Natural killer cell (primary cell): Measurements from ENCODE around the gene TMEM129. TPM values are rescaled to one million over a fixed set of nuclear protein-coding genes. Genes with fewer than 3 reads are reported as not detected.

Source experiments
- ATAC-seq, 3 donors: fragments of 150-1000 bp in 2 of 3; fragments of 200-7000 bp in 1 of 3; cut with Tn5 transposase; 1 replicate in 1 of 3; 2 replicates in 2 of 3; pipeline ENCODE4 v1.10.0; 2021; ENCODE audit warnings: mild to moderate bottlenecking in 2 of 3, moderate library complexity in 2 of 3
- DNase-seq, 2 donors: peaks; one replicate each; pipeline versions ENCODE4 v3.0.0 to v3.0.0-alpha.2; 2013 to 2021; ENCODE audit warnings: mixed read lengths in 1 of 2
- H3K27ac ChIP-seq: one replicate; pipeline ENCODE4 v1.5.1; 2013; ENCODE audit warnings: mild to moderate bottlenecking, low read length
- H3K27me3 ChIP-seq: one replicate; pipeline ENCODE4 v1.6.1; 2013; ENCODE audit warnings: low read length; ENCODE audit not compliant: control insufficient read depth, insufficient read depth
- H3K36me3 ChIP-seq: one replicate; pipeline ENCODE4 v1.6.1; 2013; ENCODE audit warnings: low read length; ENCODE audit not compliant: control insufficient read depth, insufficient read depth
- H3K4me1 ChIP-seq: one replicate; pipeline ENCODE4 v1.6.1; 2013; ENCODE audit warnings: low read length; ENCODE audit not compliant: control insufficient read depth, insufficient read depth
- H3K4me3 ChIP-seq: one replicate; pipeline ENCODE4 v1.5.1; 2013; ENCODE audit warnings: low read length
- H3K9me3 ChIP-seq: one replicate; pipeline ENCODE4 v1.6.1; 2013; ENCODE audit warnings: low read length; ENCODE audit not compliant: control insufficient read depth, insufficient read depth
- H3K27ac Mint-ChIP-seq, 2 donors: one replicate each; pipeline ENCODE4 v1.8.0; 2022; ENCODE audit warnings: mild to moderate bottlenecking in 2 of 2, mixed read lengths in 2 of 2, moderate library complexity in 1 of 2
- H3K27me3 Mint-ChIP-seq, 2 donors: one replicate each; pipeline ENCODE4 v1.8.0; 2022; ENCODE audit warnings: low read depth in 2 of 2, mixed read lengths in 2 of 2
- H3K36me3 Mint-ChIP-seq: one replicate; pipeline ENCODE4 v1.8.0; 2022; ENCODE audit warnings: mixed read lengths
- H3K4me1 Mint-ChIP-seq, 2 donors: one replicate each; pipeline ENCODE4 v1.8.0; 2022; ENCODE audit warnings: mixed read lengths in 2 of 2
- H3K4me3 Mint-ChIP-seq: one replicate; pipeline ENCODE4 v1.8.0; 2022; ENCODE audit warnings: mild to moderate bottlenecking, moderate library complexity, mixed read lengths
- H3K9me3 Mint-ChIP-seq, 2 donors: one replicate each; pipeline ENCODE4 v1.8.0; 2022; ENCODE audit warnings: mixed read lengths in 2 of 2
- WGBS: methylation state at CpG from one replicate; pipeline ENCODE4 v1.1.7; 2013; ENCODE audit warnings: missing lambda C conversion rate; ENCODE audit not compliant: insufficient coverage; 5-methylcytosine and 5-hydroxymethylcytosine counted together
- intact Hi-C: fragments of 100-400 bp; cut with micrococcal nuclease; formaldehyde crosslinking; loops from one replicate; pipeline ENCODE4 v1.14.2; 2022
- total RNA-seq, 4 donors: library from RNA; stranded (reverse); fragments of 120-200 nt in 1 of 4; gene quantifications; one replicate each; pipeline versions ENCODE4 v1.2.3 to v1.2.4, GENCODE V29; 2013 to 2022
- TF ChIP-seq, protein P1 (sequence below): fragments of 200-600 bp; IDR thresholded peaks from one replicate; pipeline ENCODE4 v1.8.0; 2022; ENCODE audit warnings: antibody characterized with exemption

The TMEM129 gene
- total RNA-seq, 3 donors from 2014 or later (not counting 1 experiment from before 2014, with no cell fraction given): 18.2 to 26.9 (median 20.8) TPM

DNA sequence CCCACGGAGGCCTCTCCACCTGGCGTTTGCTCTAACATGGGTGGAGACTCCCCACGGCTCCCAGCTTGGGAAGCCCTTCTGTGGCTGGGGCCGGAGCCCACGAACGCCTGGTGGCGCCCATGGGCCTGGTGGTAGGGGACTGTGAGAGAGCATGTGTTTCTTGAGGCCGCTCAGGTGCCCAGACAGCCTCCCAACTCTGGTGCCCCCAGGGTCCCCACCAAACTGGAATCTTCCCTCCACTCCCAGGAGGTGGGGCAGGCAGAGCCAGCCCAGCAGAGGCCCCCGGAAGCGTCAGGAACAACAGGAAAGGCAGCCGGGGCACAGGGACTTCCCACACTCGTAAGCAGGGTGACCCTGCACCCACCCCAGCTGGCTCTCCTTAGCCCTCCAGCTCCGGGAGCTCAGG, 38.7 kb upstream of the TMEM129 start:
- TF ChIP-seq, protein P1, sequence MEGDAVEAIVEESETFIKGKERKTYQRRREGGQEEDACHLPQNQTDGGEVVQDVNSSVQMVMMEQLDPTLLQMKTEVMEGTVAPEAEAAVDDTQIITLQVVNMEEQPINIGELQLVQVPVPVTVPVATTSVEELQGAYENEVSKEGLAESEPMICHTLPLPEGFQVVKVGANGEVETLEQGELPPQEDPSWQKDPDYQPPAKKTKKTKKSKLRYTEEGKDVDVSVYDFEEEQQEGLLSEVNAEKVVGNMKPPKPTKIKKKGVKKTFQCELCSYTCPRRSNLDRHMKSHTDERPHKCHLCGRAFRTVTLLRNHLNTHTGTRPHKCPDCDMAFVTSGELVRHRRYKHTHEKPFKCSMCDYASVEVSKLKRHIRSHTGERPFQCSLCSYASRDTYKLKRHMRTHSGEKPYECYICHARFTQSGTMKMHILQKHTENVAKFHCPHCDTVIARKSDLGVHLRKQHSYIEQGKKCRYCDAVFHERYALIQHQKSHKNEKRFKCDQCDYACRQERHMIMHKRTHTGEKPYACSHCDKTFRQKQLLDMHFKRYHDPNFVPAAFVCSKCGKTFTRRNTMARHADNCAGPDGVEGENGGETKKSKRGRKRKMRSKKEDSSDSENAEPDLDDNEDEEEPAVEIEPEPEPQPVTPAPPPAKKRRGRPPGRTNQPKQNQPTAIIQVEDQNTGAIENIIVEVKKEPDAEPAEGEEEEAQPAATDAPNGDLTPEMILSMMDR: no peak
- Mint-ChIP-seq H3K27ac (no peak overlapping the region), H3K9me3 (no peaks in the 10 kb centered on the region), H3K4me3 (no peak overlapping the region), H3K36me3 (no peaks in the 10 kb centered on the region), H3K4me1 (no peaks in the 10 kb centered on the region), H3K27me3 (peaks cover 0 to 8% of the 10 kb centered on the region in 2 donors)
- intact Hi-C loops: no loop called here
- Histone ChIP-seq H3K4me1 (no peaks in the 10 kb centered on the region), H3K9me3 (no peaks in the 10 kb centered on the region), H3K27ac (no peak overlapping the region), H3K36me3 (no peaks in the 10 kb centered on the region), H3K27me3 (peaks cover 4% of the 10 kb centered on the region), H3K4me3 (no peak overlapping the region)
- ATAC-seq (no peak), DNase-seq (no peak)
- WGBS: 55% methylated on average over 13 of the region's 13 CpGs

DNA sequence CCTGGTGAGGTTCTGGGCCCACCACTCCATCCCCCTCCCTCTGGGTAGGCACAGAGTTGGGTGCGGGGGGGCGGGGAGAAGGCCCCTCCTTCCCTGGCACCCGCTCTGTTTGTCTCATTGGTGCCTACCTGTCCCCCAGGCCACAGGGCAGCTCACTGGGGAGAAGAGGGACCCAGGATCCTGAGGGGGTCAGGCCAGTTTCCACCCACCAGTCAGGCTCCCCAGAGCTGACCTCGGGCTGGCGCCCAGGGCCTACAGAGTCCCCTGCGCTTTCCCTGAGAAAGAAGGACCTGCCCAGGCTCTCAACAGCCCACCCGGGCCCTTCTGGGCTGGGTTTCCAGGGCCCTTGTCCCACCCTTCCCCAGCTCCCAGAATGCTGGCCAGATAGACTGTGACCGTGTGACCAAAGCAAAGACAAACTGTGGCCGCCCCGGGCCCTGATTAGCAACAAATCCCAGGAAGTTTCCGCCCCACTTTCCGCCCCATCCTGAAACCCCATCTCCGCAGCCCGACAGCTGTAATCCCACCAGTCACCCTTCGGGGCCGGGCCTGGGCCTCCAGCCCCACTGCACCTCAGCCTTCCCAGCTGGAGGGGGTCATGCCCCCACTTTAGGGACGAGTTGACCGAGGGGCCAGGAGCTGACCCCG, 38.2 kb upstream of the TMEM129 start:
- Histone ChIP-seq H3K9me3 (no peaks in the 10 kb centered on the region), H3K4me3 (no peak overlapping the region), H3K27ac (no peak overlapping the region), H3K27me3 (peaks cover 2% of the 10 kb centered on the region), H3K36me3 (no peaks in the 10 kb centered on the region), H3K4me1 (no peaks in the 10 kb centered on the region)
- no peaks in the 10 kb centered on the region for H3K36me3 Mint-ChIP-seq
- no peak overlapping the region for H3K27ac Mint-ChIP-seq
- no peak for DNase-seq
- ATAC-seq: no peak
- no peaks in the 10 kb centered on the region for H3K9me3 Mint-ChIP-seq
- H3K4me1 Mint-ChIP-seq: no peaks in the 10 kb centered on the region
- H3K27me3 Mint-ChIP-seq: peaks cover 0 to 7% of the 10 kb centered on the region in 2 donors
- no peak overlapping the region for H3K4me3 Mint-ChIP-seq
- intact Hi-C loops: no loop called here
- WGBS: 88% methylated on average over 19 of the region's 19 CpGs
- TF ChIP-seq, protein P1: no peak

DNA sequence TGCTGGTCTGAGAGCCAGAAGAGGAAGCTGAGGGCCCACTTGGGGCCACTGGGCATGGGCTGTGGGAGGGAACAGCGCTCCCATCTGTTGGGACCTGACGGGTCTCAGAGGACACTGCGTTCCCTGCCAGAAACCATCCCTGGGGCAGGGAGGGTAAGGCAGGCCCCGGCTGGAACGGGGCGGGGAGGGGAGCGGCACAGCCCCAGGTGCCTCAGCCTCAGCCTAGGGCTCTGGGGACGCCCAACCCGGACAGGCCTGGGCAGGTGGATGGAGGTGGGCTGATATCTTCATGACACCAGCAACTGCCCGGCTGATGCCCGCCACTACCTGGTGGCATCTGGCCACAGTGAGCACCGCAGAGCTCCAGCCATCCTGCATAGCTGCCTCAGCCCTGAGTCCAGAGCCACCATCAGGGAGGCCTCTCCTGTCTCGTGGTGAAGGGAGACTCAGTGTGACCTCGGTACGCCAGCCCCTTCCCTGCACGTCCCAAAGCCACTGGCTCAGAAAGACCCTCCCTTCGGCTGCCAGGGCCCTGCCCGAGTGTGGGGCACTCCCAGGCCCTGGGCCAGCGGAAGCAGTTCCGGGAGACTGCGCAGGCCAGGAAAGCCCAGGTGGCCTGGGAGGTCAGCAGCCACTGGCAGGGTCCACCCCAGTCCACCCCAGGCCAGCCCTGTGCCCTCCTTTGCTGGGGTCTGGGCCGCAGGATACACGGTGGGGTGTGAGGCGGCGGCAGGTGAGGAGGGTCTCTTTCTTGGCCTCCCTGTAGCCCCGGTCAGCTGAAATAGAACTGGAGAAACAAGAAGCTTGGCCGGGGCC, 37.4 kb upstream of the TMEM129 start:
- 90% methylated on average over 27 of the region's 27 CpGs for WGBS
- Histone ChIP-seq H3K4me1 (peaks cover 4% of the 10 kb centered on the region), H3K9me3 (no peaks in the 10 kb centered on the region), H3K36me3 (no peaks in the 10 kb centered on the region), H3K27me3 (no peaks in the 10 kb centered on the region), H3K27ac (no peak overlapping the region), H3K4me3 (no peak overlapping the region)
- intact Hi-C loops: no loop called here
- H3K4me3 Mint-ChIP-seq: no peak overlapping the region
- DNase-seq: no peak
- no peaks in the 10 kb centered on the region for H3K36me3 Mint-ChIP-seq
- H3K27me3 Mint-ChIP-seq: peaks cover 0 to 4% of the 10 kb centered on the region in 2 donors
- H3K9me3 Mint-ChIP-seq: no peaks in the 10 kb centered on the region
- H3K4me1 Mint-ChIP-seq: no peaks in the 10 kb centered on the region
- no peak for ATAC-seq
- H3K27ac Mint-ChIP-seq: no peak overlapping the region
- TF ChIP-seq, protein P1: no peak
